WTC11 (cell line): ENCODE data around the gene STK16. TPM values are rescaled to one million over a fixed set of nuclear protein-coding genes. Genes with fewer than 3 reads are reported as not detected.

Source experiments
- ARID4B ChIP-seq: sonication (generic); formaldehyde crosslinking; IDR thresholded peaks from 2 replicates; pipeline ENCODE4 v1.8.0; 2023; ENCODE audit warnings: missing genetic modification reagents, mild to moderate bottlenecking, borderline replicate concordance
- ATF1 ChIP-seq: sonication (generic); formaldehyde crosslinking; IDR thresholded peaks from 2 replicates; pipeline ENCODE4 v1.8.1; 2023; ENCODE audit warnings: mild to moderate bottlenecking, moderate library complexity, missing genetic modification reagents
- ATF2 ChIP-seq: sonication (generic); formaldehyde crosslinking; IDR thresholded peaks from 2 replicates; pipeline ENCODE4 v1.8.1; 2022; ENCODE audit warnings: low read depth, missing genetic modification reagents, borderline replicate concordance
- CBFB ChIP-seq: sonication (generic); formaldehyde crosslinking; IDR thresholded peaks from 2 replicates; pipeline ENCODE4 v1.8.1; 2022; ENCODE audit warnings: mild to moderate bottlenecking, low read depth, missing genetic modification reagents
- CREM ChIP-seq: sonication (generic); formaldehyde crosslinking; IDR thresholded peaks from 2 replicates; pipeline ENCODE4 v1.8.1; 2022; ENCODE audit warnings: mild to moderate bottlenecking, missing genetic modification reagents, moderate library complexity
- E2F4 ChIP-seq: sonication (generic); formaldehyde crosslinking; IDR thresholded peaks from 2 replicates; pipeline ENCODE4 v1.8.1; 2022; ENCODE audit warnings: low read depth, mild to moderate bottlenecking, moderate library complexity, missing genetic modification reagents, borderline replicate concordance
- E2F5 ChIP-seq: sonication (generic); formaldehyde crosslinking; IDR thresholded peaks from 2 replicates; pipeline ENCODE4 v1.8.1; 2022; ENCODE audit warnings: mild to moderate bottlenecking, moderate library complexity, missing genetic modification reagents
- FOXK1 ChIP-seq: sonication (generic); formaldehyde crosslinking; IDR thresholded peaks from 2 replicates; pipeline ENCODE4 v1.8.0; 2022; ENCODE audit warnings: mild to moderate bottlenecking, moderate library complexity, missing genetic modification reagents
- GABPB1 ChIP-seq: sonication (generic); formaldehyde crosslinking; IDR thresholded peaks from 2 replicates; pipeline ENCODE4 v1.8.1; 2023; ENCODE audit warnings: mild to moderate bottlenecking, missing genetic modification reagents
- HMGXB4 ChIP-seq: sonication (generic); formaldehyde crosslinking; IDR thresholded peaks from 2 replicates; pipeline ENCODE4 v1.8.1; 2023; ENCODE audit warnings: mild to moderate bottlenecking, moderate library complexity, missing genetic modification reagents
- MLX ChIP-seq: sonication (generic); formaldehyde crosslinking; IDR thresholded peaks from 2 replicates; pipeline ENCODE4 v1.8.1; 2023; ENCODE audit warnings: mild to moderate bottlenecking, missing genetic modification reagents, moderate library complexity
- MXD4 ChIP-seq: fragments of 250-450 bp; sonication (Bioruptor Pico); IDR thresholded peaks from 2 replicates; pipeline ENCODE4 v1.8.0; 2021; ENCODE audit warnings: mild to moderate bottlenecking, moderate library complexity, borderline replicate concordance
- MYBL2 ChIP-seq: sonication (generic); formaldehyde crosslinking; IDR thresholded peaks from 2 replicates; pipeline ENCODE4 v1.8.1; 2023; ENCODE audit warnings: mild to moderate bottlenecking, moderate library complexity, missing genetic modification reagents
- NFYB ChIP-seq: sonication (generic); formaldehyde crosslinking; conservative IDR thresholded peaks from 2 replicates; pipeline ENCODE4 v1.8.0; 2022; ENCODE audit warnings: low read depth, missing genetic modification reagents
- SOX15 ChIP-seq: fragments of 250-450 bp; sonication (Bioruptor Pico); IDR thresholded peaks from 2 replicates; pipeline ENCODE4 v1.9.0; 2021; ENCODE audit warnings: mild to moderate bottlenecking
- TCF7 ChIP-seq: sonication (generic); formaldehyde crosslinking; IDR thresholded peaks from 2 replicates; pipeline ENCODE4 v1.8.0; 2022; ENCODE audit warnings: mild to moderate bottlenecking, low read depth, missing genetic modification reagents, moderate library complexity
- TP53 ChIP-seq: sonication (generic); formaldehyde crosslinking; IDR thresholded peaks from 2 replicates; pipeline ENCODE4 v1.8.1; 2023; ENCODE audit warnings: mild to moderate bottlenecking, missing genetic modification reagents
- USF1 ChIP-seq: sonication (generic); formaldehyde crosslinking; IDR thresholded peaks from 2 replicates; pipeline ENCODE4 v1.8.0; 2022; ENCODE audit warnings: mild to moderate bottlenecking, missing genetic modification reagents
- ZBTB43 ChIP-seq: sonication (generic); formaldehyde crosslinking; IDR thresholded peaks from 2 replicates; pipeline ENCODE4 v1.8.1; 2023; ENCODE audit warnings: mild to moderate bottlenecking, missing genetic modification reagents
- ZNF232 ChIP-seq: sonication (generic); formaldehyde crosslinking; IDR thresholded peaks from 2 replicates; pipeline ENCODE4 v1.8.0; 2022; ENCODE audit warnings: mild to moderate bottlenecking, missing genetic modification reagents
- ZNF512 ChIP-seq: sonication (generic); formaldehyde crosslinking; IDR thresholded peaks from 2 replicates; pipeline ENCODE4 v1.8.1; 2022; ENCODE audit warnings: missing genetic modification reagents, borderline replicate concordance
- ZSCAN18 ChIP-seq: fragments of 250-450 bp; sonication (Bioruptor Pico); IDR thresholded peaks from 2 replicates; pipeline ENCODE4 v2.1.2; 2022; ENCODE audit warnings: mild to moderate bottlenecking, moderate library complexity
- total RNA-seq: library from RNA; stranded (reverse); gene quantifications from 3 replicates; pipeline ENCODE4 v1.2.3, GENCODE V29; 2021

STK16 gene
- total RNA-seq, 1 experiment from 2014 or later: 27.5 TPM

GRCh38 chr2:219245148-219245898 is at the start of gene STK16, which contains the start of gene GLB1L (continued):
- TF ChIP-seq TP53 (CRISPR knock-in tag) (peak; percentile 91), CBFB (CRISPR knock-in tag) (peak; percentile 80; the same call in 1 of the 2 replicates), MYBL2 (CRISPR knock-in tag) (peak; percentile 92; the same call in 1 of the 2 replicates), ARID4B (peak; percentile 94; the same call in 1 of the 2 replicates), E2F4 (CRISPR knock-in tag) (no peak), ZSCAN18 (no peak), USF1 (0 out of 2 replicates have a peak, but pooled peaks have one; percentile 31), HMGXB4 (CRISPR knock-in tag) (peak; percentile 63), ATF1 (CRISPR knock-in tag) (no peak), ZNF232 (CRISPR knock-in tag) (no peak), MLX (CRISPR knock-in tag) (no peak), NFYB (no peak), E2F5 (CRISPR knock-in tag) (no peak), SOX15 (CRISPR knock-in tag) (no peak), ZBTB43 (CRISPR knock-in tag) (0 out of 2 replicates have a peak, but pooled peaks have one; percentile 45), FOXK1 (peak; percentile 84), GABPB1 (CRISPR knock-in tag) (peak; percentile 92), CREM (CRISPR knock-in tag) (peak; percentile 99), ZNF512 (no peak), TCF7 (CRISPR knock-in tag) (no peak), MXD4 (CRISPR knock-in tag) (no peak), ATF2 (CRISPR knock-in tag) (no peak)
